Activated T-cell treated with anti-CD3 and anti-CD28 coated beads, Interleukin-2, amount 50 U/mL, for 1 hour (primary cell): Measurements from ENCODE around the gene CCL4L2.
"Not testable (repeated sequence)": the region's sequence is repeated elsewhere in the genome, so short reads cannot be mapped to it uniquely, and the experiment has no call there.

Experiments used
- DNase-seq: peaks from one replicate; pipeline ENCODE4 v3.0.0-alpha.2; 2020

Gene CCL4L2

DNA sequence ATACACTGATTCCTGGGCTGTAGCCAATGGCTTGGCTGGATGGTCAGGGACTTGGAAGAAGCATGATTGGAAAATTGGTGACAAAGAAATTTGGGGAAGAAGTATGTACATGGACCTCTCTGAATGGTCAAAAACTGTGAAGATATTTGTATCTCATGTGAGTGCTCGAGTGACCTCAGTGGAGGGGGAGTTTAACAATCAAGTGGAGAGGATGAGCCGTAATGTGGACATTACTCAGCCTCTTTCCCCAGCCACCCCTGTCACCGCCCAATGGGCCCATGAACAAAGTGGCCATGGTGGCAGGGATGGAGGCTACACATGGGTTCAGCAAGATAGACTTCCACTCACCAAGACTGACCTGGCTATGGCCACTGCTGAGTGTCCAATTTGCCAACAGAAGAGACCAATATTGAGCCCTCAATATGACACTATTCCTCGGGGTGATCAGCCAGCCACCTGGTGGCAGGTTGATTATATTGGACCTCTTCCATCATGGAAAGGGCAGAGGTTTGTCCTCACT, 10.8 kb downstream of the CCL4L2 start:
- DNase-seq, result not testable (repeated sequence)

DNA sequence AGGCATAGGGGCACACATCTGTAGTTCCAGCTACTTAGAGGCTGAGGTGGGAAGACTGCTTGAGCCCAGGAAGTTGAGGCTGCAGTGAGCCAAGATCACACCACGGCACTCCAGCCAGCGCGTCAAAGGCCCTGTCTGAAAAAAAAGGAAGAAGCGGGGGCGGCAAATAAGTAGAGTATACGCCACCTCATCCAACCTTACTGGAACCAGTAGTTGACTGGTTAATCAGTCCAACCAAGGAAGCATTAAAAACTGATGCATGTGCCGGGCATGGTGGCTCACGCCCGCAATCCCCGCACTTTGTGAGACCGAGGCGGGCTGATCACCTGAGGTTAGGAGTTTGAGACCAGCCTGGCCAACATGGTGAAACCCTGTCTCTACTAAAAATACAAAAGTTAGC, 12.1 kb downstream of the CCL4L2 start:
- not testable (repeated sequence) for DNase-seq

- not testable (repeated sequence) for DNase-seq
These were observed 18.8 kb downstream of the CCL4L2 start for GRCh38 chr17:36229644-36230043.

- DNase-seq, result not testable (repeated sequence)
These were observed 31.2 kb downstream of the CCL4L2 start for GRCh38 chr17:36242046-36242445.
